ENCODE measurements around the gene TAS2R13.

The TAS2R13 gene

GRCh38 chr12:10909462-10909861 lies at the start of gene TAS2R13:
Gene TAS2R13 (minus strand): TSS chr12:10909562. CDS start chr12:10909298, 264 bp downstream.
- no peak for DNase-seq (ENCODE audit: low spot score)

GRCh38 chr12:10957741-10958140 lies 48.4 kb upstream of the TAS2R13 start:
- no peak for DNase-seq (ENCODE audit: low spot score)

GRCh38 chr12:10956085-10956484 lies 46.7 kb upstream of the TAS2R13 start:
- DNase-seq (ENCODE audit: low spot score) = no peak

GRCh38 chr12:10952645-10953044 lies 43.3 kb upstream of the TAS2R13 start:
- no peak for DNase-seq (ENCODE audit: low spot score)

- DNase-seq (ENCODE audit: low spot score) = no peak
Observed at GRCh38 chr12:10943167-10943566, 33.8 kb upstream of the TAS2R13 start.

- DNase-seq (ENCODE audit: low spot score) = no peak
Observed at GRCh38 chr12:10941916-10942607, 32.7 kb upstream of the TAS2R13 start.

GRCh38 chr12:10941369-10941768 lies 32.0 kb upstream of the TAS2R13 start:
- DNase-seq (ENCODE audit: low spot score) = no peak

GRCh38 chr12:10940389-10940788 lies 31.0 kb upstream of the TAS2R13 start:
- peak; percentile 67 for DNase-seq (ENCODE audit: low spot score)

- no peak for DNase-seq (ENCODE audit: low spot score)
Observed at GRCh38 chr12:10939163-10939562, 29.8 kb upstream of the TAS2R13 start, which contains the start of gene TAS2R14. Gene TAS2R14 (minus strand): TSS chr12:10939263. CDS start chr12:10939207, 56 bp downstream.

- no peak for DNase-seq (ENCODE audit: low spot score)
Observed at GRCh38 chr12:10936506-10936905, 27.1 kb upstream of the TAS2R13 start.

- no peak for DNase-seq (ENCODE audit: low spot score)
Observed at GRCh38 chr12:10928746-10929286, 19.5 kb upstream of the TAS2R13 start, which contains the start of gene PRH2. Gene PRH2 (plus strand): TSS chr12:10929236. CDS start chr12:10929274, 38 bp downstream.

GRCh38 chr12:10926269-10926668 lies 16.9 kb upstream of the TAS2R13 start:
- DNase-seq (ENCODE audit: low spot score) = no peak

GRCh38 chr12:10919809-10920208 lies 10.4 kb upstream of the TAS2R13 start:
- DNase-seq (ENCODE audit: low spot score) = no peak

GRCh38 chr12:10910380-10910779 lies 1.0 kb upstream of the TAS2R13 start:
- DNase-seq (ENCODE audit: low spot score) = no peak

GRCh38 chr12:10904686-10905085 lies 4.7 kb downstream of the TAS2R13 start:
- no peak for DNase-seq (ENCODE audit: low spot score)

GRCh38 chr12:10901427-10901826 lies 7.9 kb downstream of the TAS2R13 start:
- DNase-seq (ENCODE audit: low spot score) = no peak

GRCh38 chr12:10900972-10901371 lies 8.4 kb downstream of the TAS2R13 start:
- DNase-seq (ENCODE audit: low spot score) = no peak

GRCh38 chr12:10900530-10900929 lies 8.8 kb downstream of the TAS2R13 start:
- no peak for DNase-seq (ENCODE audit: low spot score)

GRCh38 chr12:10896854-10897253 lies 12.5 kb downstream of the TAS2R13 start:
- no peak for DNase-seq (ENCODE audit: low spot score)

- no peak for DNase-seq (ENCODE audit: low spot score)
Observed at GRCh38 chr12:10891937-10892336, 17.4 kb downstream of the TAS2R13 start.

GRCh38 chr12:10889226-10889625 lies 20.1 kb downstream of the TAS2R13 start:
- no peak for DNase-seq (ENCODE audit: low spot score)

GRCh38 chr12:10884086-10884725 lies 25.2 kb downstream of the TAS2R13 start, which contains the start of gene PRH1:
Gene PRH1 (minus strand): TSS chr12:10884255. CDS start chr12:10884217, 38 bp downstream.
- no peak for DNase-seq (ENCODE audit: low spot score)

- DNase-seq (ENCODE audit: low spot score) = no peak
Observed at GRCh38 chr12:10873378-10873777, 36.0 kb downstream of the TAS2R13 start.

All from AG20443 (cell line).